ENCODE results near the gene NINJ2. TPM values are rescaled to one million over a fixed set of nuclear protein-coding genes. Genes with fewer than 3 reads are reported as not detected.
"Not testable (repeated sequence)": the region's sequence is repeated elsewhere in the genome, so short reads cannot be mapped to it uniquely, and the experiment has no call there.

NINJ2 gene
- total RNA-seq, 1 donor from 2014 or later: 0.26 TPM

- Histone ChIP-seq H3K4me3 (ENCODE audit: low read depth, low read length) (no peak overlapping the region), H3K36me3 (ENCODE audit: control insufficient read depth, insufficient read depth, low read length) (no peaks in the 10 kb centered on the region), H3K27me3 (ENCODE audit: control insufficient read depth, insufficient read depth, low read length) (no peaks in the 10 kb centered on the region)
- no peak for FAIRE-seq
- no peak for TF ChIP-seq CTCF (IDR thresholded peaks at IDR 0.05; ENCODE audit: insufficient read depth, low read length, severe bottlenecking)
- DNase-seq (ENCODE audit: low read depth): no peak
These were observed 38.8 kb upstream of the NINJ2 start for GRCh38 chr12:701896-702539.

DNA sequence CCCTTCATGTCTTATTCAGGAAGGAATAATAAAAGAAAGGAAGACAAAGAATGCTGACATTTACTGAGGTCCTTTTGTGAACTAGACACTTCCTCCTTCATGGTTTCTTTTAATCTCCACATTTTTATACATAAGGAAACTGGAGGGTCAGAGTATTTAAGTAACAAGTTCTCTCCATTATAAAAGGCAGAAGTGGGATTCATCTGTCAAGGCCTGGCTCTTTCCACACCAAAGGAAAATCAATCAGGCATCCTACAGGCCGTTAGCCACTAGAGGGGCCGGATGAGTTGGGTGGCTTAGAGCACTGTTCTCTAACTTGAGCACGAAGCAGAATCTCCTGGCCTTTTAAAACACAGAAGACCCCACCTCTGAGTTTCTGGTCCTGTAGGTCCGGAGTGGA, 36.8 kb upstream of the NINJ2 start:
- Histone ChIP-seq H3K27me3 (ENCODE audit: control insufficient read depth, insufficient read depth, low read length) (no peaks in the 10 kb centered on the region), H3K36me3 (ENCODE audit: control insufficient read depth, insufficient read depth, low read length) (no peaks in the 10 kb centered on the region), H3K4me3 (ENCODE audit: low read depth, low read length) (no peak overlapping the region)
- no peak for TF ChIP-seq CTCF (IDR thresholded peaks at IDR 0.05; ENCODE audit: insufficient read depth, low read length, severe bottlenecking)
- DNase-seq (ENCODE audit: low read depth) (no peak), FAIRE-seq (no peak)

GRCh38 chr12:698222-698621, 35.0 kb upstream of the NINJ2 start:
- H3K36me3 ChIP-seq (ENCODE audit: control insufficient read depth, insufficient read depth, low read length); DNase-seq (ENCODE audit: low read depth); H3K27me3 ChIP-seq (ENCODE audit: control insufficient read depth, insufficient read depth, low read length); H3K4me3 ChIP-seq (ENCODE audit: low read depth, low read length); FAIRE-seq: not testable (repeated sequence)

DNA sequence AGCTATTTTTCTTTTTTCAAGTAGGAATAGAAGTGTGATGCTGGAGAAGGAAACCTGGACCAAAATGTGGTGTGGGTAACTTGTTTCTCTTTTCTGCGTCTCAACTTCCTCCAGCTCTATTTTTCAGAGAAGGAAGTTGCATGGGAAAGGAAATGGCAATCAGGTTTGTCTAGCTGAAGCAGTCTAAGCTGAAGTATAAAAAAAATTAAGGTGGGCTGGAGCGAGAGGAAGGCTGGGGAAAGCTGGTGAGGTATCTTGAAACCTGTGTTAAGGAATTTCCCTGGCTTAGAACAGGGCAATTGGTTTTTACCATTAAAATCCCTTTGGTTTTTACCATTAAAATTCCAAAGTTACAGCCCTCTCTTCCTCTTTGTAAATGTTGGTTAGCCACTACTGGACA, 34.2 kb upstream of the NINJ2 start:
- TF ChIP-seq CTCF (IDR thresholded peaks at IDR 0.05; ENCODE audit: insufficient read depth, low read length, severe bottlenecking): no peak
- H3K36me3 ChIP-seq (ENCODE audit: control insufficient read depth, insufficient read depth, low read length): no peaks in the 10 kb centered on the region
- no peak overlapping the region for H3K4me3 ChIP-seq (ENCODE audit: low read depth, low read length)
- no peaks in the 10 kb centered on the region for H3K27me3 ChIP-seq (ENCODE audit: control insufficient read depth, insufficient read depth, low read length)
- no peak for DNase-seq (ENCODE audit: low read depth)
- FAIRE-seq: no peak

GRCh38 chr12:694734-695503, 31.7 kb upstream of the NINJ2 start:
- no peak overlapping the region for H3K4me3 ChIP-seq (ENCODE audit: low read depth, low read length)
- DNase-seq (ENCODE audit: low read depth) (no peak), FAIRE-seq (peak; percentile 23)

More at GRCh38 chr12:694734-695503, 31.7 kb upstream of the NINJ2 start:
- Histone ChIP-seq H3K27me3 (ENCODE audit: control insufficient read depth, insufficient read depth, low read length) (no peaks in the 10 kb centered on the region), H3K36me3 (ENCODE audit: control insufficient read depth, insufficient read depth, low read length) (no peaks in the 10 kb centered on the region)
- no peak for TF ChIP-seq CTCF (IDR thresholded peaks at IDR 0.05; ENCODE audit: insufficient read depth, low read length, severe bottlenecking)

Data from bronchial epithelial cell (primary cell).